ENCODE results near the gene ZNF318.
"Not testable (repeated sequence)": the region's sequence is repeated elsewhere in the genome, so short reads cannot be mapped to it uniquely, and the experiment has no call there.

ZNF318 gene

DNA sequence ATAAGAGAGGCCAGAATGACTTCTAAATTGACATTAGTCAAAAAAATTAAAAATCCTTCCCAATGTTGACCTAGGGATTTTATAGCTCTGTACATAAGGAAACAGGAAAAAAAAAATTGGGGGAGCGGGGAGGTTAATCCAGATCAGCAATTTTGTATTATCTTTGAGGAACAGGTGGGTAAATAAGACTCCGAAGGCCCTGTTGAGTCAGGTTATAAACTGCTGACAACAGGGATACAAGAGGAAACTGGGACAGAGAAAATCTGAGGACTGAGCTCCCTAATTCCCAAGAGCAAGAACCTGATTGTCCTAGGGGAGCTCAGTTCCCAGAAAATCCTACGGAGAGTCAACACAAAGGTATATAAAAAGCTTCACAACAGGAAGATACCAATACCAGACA, 34.0 kb downstream of the ZNF318 start:
- DNase-seq, result no peak

- peak; percentile 9 to 55 for DNase-seq
Observed at GRCh38 chr6:43334466-43335095, 34.9 kb downstream of the ZNF318 start.

DNA sequence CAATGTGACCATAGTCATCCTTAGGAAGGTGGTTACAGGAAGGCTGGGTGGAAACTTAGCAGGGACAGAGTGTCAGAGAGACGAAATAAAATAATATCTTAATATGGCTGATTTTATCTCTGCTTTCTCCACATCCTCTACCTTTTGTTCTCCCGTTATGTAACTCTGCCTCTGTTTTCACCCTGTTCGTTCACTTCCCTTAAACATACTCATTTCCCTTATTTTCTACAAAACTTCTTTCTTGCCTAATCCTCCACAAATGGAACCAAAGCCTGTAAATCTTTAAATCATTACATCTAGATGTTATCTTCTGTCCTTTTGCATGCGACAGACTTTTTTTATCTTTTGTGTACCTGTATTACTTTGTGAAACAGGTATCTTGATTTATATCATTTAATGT, 37.6 kb downstream of the ZNF318 start:
- DNase-seq, result no peak

- no peak for DNase-seq
Observed at GRCh38 chr6:43331470-43331869, 38.0 kb downstream of the ZNF318 start.

- no peak for DNase-seq
Observed at GRCh38 chr6:43328528-43328927, 40.9 kb downstream of the ZNF318 start.

- DNase-seq, result no peak
Observed at GRCh38 chr6:43325876-43326275, 43.6 kb downstream of the ZNF318 start.

DNA sequence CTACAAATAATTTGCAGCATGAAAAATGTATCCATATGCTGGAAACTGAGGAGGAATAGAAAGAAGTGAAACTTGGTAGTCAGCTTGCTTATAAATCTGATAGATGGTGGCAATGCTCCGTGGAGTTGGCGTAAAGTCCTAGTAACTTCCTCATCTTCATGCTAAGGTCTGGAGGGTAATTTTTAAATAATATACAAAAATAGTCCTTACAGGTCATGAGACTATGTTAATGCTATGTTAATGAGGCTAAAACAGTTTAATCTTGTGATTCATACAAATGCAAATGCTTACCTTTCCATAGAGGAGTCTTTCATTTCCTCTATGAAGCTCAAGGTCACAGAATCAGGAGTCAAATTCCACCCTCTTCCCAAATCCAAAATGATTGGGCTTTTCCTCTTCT, 51.4 kb downstream of the ZNF318 start:
- peak in 1 of 2 experiments; percentile 12 for DNase-seq

DNA sequence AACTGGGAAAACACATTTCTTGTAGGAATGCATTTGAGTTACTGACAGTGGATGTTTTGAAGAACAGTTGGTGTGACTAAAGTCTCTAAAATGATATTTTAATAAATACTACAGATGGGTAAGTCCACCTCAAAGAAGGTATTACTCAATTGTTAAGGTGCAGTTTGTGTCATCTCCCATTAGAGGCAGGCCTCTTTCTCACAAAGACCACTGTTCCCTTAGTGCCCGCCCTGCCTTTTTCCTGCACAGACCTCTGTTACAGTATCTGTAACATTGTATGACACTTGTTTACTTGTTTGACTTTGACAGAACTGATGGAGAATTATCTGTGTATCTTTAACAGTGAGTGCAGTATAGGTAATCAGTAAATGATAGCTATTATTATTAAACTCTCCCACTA, 55.6 kb downstream of the ZNF318 start:
- no peak for DNase-seq

DNA sequence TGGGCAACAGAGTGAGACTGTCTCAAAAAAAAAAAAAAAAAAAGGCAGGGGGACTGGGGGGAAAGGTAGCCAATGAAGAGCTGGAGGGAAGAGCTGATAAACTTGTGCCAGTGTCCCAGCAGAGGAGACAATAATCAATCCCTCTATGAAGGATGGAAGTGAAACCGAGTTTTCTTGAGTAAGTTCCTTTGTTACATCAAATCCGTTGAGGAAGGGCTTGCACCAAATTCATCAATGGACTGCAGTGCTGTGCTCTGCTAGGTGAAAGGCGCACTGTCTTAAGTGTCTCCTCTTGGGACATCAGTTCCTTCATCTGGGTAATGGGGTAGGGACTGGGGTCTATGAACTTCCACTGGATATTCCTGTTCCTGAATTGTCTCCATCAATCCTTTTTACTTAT, 57.8 kb downstream of the ZNF318 start:
- no peak for DNase-seq

- DNase-seq, result no peak
Observed at GRCh38 chr6:43310624-43311023, 58.8 kb downstream of the ZNF318 start.

DNA sequence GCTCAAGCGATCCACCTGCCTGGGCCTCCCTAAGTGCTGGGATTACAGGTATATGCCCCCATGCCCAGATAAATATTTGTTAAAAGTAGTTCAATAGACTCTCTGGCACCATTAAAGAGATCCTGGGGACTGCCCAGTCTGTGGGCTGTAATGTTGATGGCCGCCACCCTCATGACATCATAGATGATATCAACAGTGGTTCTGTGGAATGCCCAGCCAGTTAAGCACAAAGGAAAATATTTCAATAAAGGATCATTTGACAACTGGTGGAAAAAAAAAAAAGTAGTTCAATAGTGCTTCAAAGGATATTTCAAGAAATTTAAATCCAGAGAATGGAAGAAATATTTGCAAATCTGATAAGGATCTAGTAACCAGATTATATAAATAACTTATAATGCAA, 59.3 kb downstream of the ZNF318 start:
- no peak for DNase-seq

DNA sequence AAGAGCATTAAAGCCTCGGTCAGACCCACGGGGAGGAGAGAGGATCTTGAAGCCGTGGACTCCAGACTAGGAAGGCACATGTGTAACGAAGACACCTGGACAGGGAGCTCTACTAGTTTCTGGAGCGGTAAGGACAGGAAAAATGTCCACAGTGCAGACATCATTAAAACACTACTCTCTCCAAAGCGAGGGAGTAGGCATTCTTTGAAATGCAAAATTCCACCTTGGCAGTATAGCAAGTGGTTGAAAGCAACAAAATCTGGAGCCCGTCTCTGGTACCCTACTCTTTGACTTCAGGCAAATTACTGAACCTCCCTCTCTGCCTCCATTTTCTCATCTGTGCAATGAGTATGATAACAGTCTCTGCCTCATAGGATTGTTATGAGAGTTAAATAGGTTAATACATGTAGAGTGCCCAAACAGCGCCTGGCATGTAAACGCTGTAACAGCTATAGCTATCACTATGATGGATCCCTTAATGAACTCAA, 60.4 kb downstream of the ZNF318 start:
- no peak for DNase-seq

GRCh38 chr6:43308101-43308989, 61.1 kb downstream of the ZNF318 start, which contains the start of gene CRIP3:
TSS of gene CRIP3 (minus strand) at chr6:43308826. CDS start at chr6:43308792, 34 bp downstream.
- peak; percentile 51 to 83 for DNase-seq

- DNase-seq, result no peak
Observed at GRCh38 chr6:43307451-43308100, 61.9 kb downstream of the ZNF318 start.

DNA sequence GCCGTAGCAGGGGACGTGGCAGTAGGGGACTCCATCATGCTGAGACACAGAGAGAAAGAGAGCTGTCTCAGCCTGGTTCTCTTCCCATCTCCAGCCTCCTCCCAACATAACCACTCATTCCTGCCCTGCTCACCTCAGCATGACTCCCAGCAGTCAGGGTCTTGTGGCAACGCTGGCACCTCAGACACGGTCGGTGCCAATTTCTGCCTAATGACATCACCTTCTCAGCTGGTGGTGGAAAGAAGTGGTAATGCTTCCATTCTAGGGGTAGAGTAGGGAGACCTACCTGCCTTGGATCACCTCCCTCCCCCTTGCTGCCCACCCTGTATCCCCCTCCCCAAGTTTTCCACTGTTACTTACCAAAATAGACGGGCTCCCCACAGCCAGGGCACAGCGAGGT, 63.4 kb downstream of the ZNF318 start:
- DNase-seq, result no peak

DNA sequence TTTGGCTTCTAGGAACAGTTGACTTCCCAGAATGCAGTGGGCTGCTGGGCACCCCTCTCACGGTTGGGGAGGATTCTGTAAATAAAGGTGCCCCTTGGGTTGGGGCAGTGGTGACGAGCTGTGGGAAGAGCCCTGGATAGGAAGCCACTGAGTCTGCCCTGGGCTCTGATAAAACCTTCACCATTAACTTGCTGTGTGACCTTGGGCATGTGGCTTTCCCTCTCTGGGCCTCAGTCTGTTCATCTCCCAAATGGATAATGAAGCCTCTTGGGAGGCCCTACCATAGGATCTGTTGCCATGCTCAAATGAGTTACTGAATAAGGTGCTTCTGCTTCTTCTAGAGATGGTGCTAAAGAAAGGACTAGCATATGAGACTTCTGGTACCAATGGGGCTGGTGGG, 64.6 kb downstream of the ZNF318 start:
- DNase-seq, result no peak

DNA sequence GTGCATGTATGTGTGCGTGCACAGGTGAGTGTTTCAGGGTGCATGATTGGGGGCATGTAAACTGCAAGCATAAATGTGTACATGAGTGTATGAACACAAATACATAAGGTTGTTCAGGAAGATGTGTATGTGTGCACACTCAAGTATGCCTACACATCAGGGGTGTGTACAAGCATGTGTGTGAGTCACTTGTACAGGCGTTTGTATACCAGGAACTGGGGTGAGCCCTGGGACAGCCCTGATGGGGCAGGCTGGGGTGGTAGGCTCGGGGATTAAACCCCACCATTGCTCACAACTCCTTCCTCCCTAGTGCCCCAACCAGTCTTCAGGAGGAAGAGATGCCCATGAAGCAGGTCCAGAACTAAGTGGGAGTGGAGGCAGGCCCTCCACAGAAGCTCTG, 65.1 kb downstream of the ZNF318 start:
- no peak for DNase-seq

DNA sequence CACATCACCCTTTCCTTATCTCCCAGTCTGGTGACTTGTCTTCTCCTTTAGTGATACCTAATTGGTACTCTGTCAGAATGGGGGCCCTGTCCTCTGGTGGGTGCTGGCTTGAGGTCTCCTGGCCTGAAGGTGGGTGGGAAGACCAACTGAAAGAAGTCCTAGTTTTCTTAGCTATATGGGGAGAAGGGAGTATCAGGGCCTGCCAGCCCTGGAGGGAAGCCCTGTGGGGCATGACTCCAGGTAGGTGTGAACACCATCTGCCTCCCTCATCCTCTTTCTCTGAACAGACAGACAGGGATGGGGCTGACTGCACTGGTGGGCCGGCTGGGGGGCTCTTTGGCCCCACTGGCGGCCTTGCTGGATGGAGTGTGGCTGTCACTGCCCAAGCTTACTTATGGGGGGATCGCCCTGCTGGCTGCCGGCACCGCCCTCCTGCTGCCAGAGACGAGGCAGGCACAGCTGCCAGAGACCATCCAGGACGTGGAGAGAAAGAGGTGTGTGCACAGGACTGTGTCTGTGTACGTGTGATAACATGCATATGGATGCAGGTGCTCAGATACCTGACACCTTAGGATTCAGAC, 65.6 kb downstream of the ZNF318 start:
- DNase-seq, result no peak

- not testable (repeated sequence) for DNase-seq
Observed at GRCh38 chr6:43303006-43303405, 66.4 kb downstream of the ZNF318 start.

GRCh38 chr6:43302126-43302525, 67.3 kb downstream of the ZNF318 start:
- DNase-seq, result no peak

GRCh38 chr6:43301081-43301870, 68.2 kb downstream of the ZNF318 start:
- no peak for DNase-seq
